Peyer's patch (tissue), 4 donors: Measurements from ENCODE around the gene SSC4D. TPM values are rescaled to one million over a fixed set of nuclear protein-coding genes. Genes with fewer than 3 reads are reported as not detected.

Experiments
- DNase-seq, 3 donors: peaks; one replicate each; pipeline ENCODE4 v3.0.0-alpha.2; 2017 to 2019
- H3K27ac ChIP-seq, 4 donors: fragments of 200-600 bp; sonication (generic); one replicate each; pipeline ENCODE4 v1.5.1; 2016 to 2019
- H3K27me3 ChIP-seq, 2 donors: fragments of 200-600 bp; sonication (generic); one replicate each; pipeline ENCODE4 v1.5.1; 2019
- H3K36me3 ChIP-seq, 3 donors: fragments of 200-600 bp; sonication (generic); one replicate each; pipeline ENCODE4 v1.5.1; 2016 to 2019
- H3K4me1 ChIP-seq, 4 donors: fragments of 200-600 bp; sonication (generic); one replicate each; pipeline ENCODE4 v1.5.1; 2016 to 2019
- H3K4me3 ChIP-seq, 4 donors: fragments of 200-600 bp; sonication (generic); 1 replicate in 3 of 4; 2 replicates in 1 of 4; pipeline ENCODE4 v1.5.1; 2016 to 2019; ENCODE audit warnings: mild to moderate bottlenecking in 1 of 4
- H3K9me3 ChIP-seq, 4 donors: fragments of 200-600 bp; sonication (generic); one replicate each; pipeline ENCODE4 v1.5.1; 2016 to 2019; ENCODE audit warnings: mild to moderate bottlenecking in 1 of 4
- CTCF ChIP-seq, 6 experiments: fragments of 450-650 bp in 4 of 6; fragments of 200-600 bp in 2 of 6; sonication (generic) in 1 of 6; IDR thresholded peaks; one replicate each; pipeline ENCODE4 v1.5.1; 2017 to 2019; ENCODE audit warnings: antibody characterized with exemption in 6 of 6, mild to moderate bottlenecking in 3 of 6, moderate library complexity in 1 of 6
- POLR2A ChIP-seq, 2 donors: fragments of 450-650 bp; IDR thresholded peaks; one replicate each; pipeline ENCODE4 v1.5.1; 2017; ENCODE audit warnings: antibody characterized with exemption in 2 of 2, mild to moderate bottlenecking in 2 of 2, moderate library complexity in 2 of 2
- total RNA-seq, 4 donors: library from RNA; depleted of rRNA; stranded (reverse); fragments of >200 nt; gene quantifications; one replicate each; pipeline ENCODE4 v1.1.0, GENCODE V29; 2016

The SSC4D gene
- total RNA-seq, 4 donors from 2014 or later: 2.8 TPM; not detected in 3

- peak overlapping the region; percentile 60 to 99 (median 74) for H3K4me3 ChIP-seq
- peak overlapping the region; percentile 92 to 98 (median 96) for H3K27ac ChIP-seq
- H3K36me3 ChIP-seq: no peaks in the 10 kb centered on the region
- no peak for TF ChIP-seq CTCF (IDR thresholded peaks at IDR 0.05)
- TF ChIP-seq POLR2A (IDR thresholded peaks at IDR 0.05): no peak
- peaks cover 0 to 31% (median 2%) of the 10 kb centered on the region in 4 donors for H3K4me1 ChIP-seq
- no peaks in the 10 kb centered on the region for H3K27me3 ChIP-seq
- DNase-seq: peak; percentile 77 to 86 (median 83)
- no peaks in the 10 kb centered on the region for H3K9me3 ChIP-seq
Measured at GRCh38 chr7:76358011-76358480, 51.5 kb downstream of the SSC4D start.

- Histone ChIP-seq H3K36me3 (no peaks in the 10 kb centered on the region), H3K9me3 (no peaks in the 10 kb centered on the region), H3K4me1 (peaks cover 0 to 35% (median 2%) of the 10 kb centered on the region in 4 donors), H3K27ac (peak overlapping the region; percentile 92 to 98 (median 96)), H3K27me3 (no peaks in the 10 kb centered on the region), H3K4me3 (peak overlapping the region; percentile 60 to 99 (median 74))
- no peak for TF ChIP-seq POLR2A (IDR thresholded peaks at IDR 0.05)
- DNase-seq: no peak
Measured at GRCh38 chr7:76357475-76358010, 52.0 kb downstream of the SSC4D start.

DNA sequence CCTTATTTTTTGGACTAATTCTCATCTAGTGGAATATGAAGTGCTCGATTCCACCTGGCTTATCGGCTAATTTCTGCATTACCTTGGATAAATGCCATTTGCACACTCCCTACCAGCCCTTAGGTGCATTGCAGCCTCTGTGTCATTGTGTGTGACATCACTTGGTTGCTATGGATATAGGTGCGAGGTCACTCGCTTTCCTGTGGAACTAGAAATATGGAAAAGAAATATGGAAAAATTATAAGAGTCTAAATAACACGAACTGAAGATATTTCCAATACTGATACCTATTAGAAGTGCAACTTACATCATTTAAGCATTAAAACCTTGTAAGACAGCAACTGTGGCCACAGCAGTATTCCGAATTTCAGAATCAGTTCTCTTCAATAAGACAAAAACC lies 52.7 kb downstream of the SSC4D start:
- Histone ChIP-seq H3K4me1 (peaks cover 0 to 35% (median 4%) of the 10 kb centered on the region in 4 donors), H3K9me3 (no peaks in the 10 kb centered on the region), H3K4me3 (peak overlapping the region in 2 of 4 donors; percentile 75 to 99), H3K27ac (peak overlapping the region in 2 of 4 donors; percentile 96 to 98), H3K36me3 (no peaks in the 10 kb centered on the region), H3K27me3 (no peaks in the 10 kb centered on the region)
- DNase-seq: peak in 1 of 3 donors; percentile 73
- no peak for TF ChIP-seq POLR2A (IDR thresholded peaks at IDR 0.05)
- TF ChIP-seq CTCF (IDR thresholded peaks at IDR 0.05): peak in 3 of 6 experiments; percentile 41 to 59 (median 47)

GRCh38 chr7:76356115-76356514 lies 53.4 kb downstream of the SSC4D start:
- no peaks in the 10 kb centered on the region for H3K27me3 ChIP-seq
- no peak for DNase-seq
- peaks cover 0 to 35% (median 4%) of the 10 kb centered on the region in 4 donors for H3K4me1 ChIP-seq
- no peak overlapping the region for H3K4me3 ChIP-seq
- H3K9me3 ChIP-seq: no peaks in the 10 kb centered on the region
- TF ChIP-seq CTCF (IDR thresholded peaks at IDR 0.05) (no peak), POLR2A (IDR thresholded peaks at IDR 0.05) (no peak)
- no peaks in the 10 kb centered on the region for H3K36me3 ChIP-seq
- peak overlapping the region in 1 of 4 donors; percentile 98 for H3K27ac ChIP-seq

DNA sequence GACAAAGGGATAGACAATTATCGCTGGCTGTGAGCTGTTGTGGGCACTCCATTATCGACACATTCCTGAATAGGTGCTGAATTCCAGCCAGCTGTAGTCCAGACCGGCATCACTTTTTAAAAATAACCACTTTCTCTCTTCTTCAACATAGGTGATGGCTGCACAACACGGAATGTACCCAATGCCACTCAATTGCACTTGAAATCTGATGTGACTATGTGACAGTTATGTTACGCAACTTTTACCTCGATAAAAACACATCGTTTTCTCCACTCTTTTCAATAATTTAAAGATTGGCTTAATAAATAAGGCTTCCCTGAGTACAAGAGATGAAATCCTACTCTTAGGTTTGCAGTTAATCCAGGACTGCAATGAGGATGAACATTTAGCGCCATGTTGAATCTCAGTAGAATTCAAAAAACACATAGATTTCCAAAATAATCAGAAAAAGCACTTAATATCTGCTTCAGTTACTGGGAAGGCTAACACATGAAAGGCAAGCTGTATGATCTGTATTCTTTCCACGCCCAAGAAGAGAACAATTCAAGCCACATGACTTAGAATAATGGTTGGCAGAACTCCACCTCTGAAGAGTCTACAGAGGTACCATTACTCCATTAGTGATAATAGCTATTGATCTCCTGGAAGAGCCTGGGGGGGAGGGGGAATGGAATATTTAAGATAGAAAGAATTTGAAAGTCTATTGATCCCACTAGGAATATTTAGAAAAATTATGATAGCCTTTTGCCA lies 54.3 kb downstream of the SSC4D start:
- no peaks in the 10 kb centered on the region for H3K27me3 ChIP-seq
- H3K4me1 ChIP-seq: peaks cover 0 to 31% (median 4%) of the 10 kb centered on the region in 4 donors
- no peak for DNase-seq
- peaks cover 0 to 5% (median 0%) of the 10 kb centered on the region in 3 donors for H3K36me3 ChIP-seq
- H3K9me3 ChIP-seq: no peaks in the 10 kb centered on the region
- no peak overlapping the region for H3K27ac ChIP-seq
- H3K4me3 ChIP-seq: no peak overlapping the region
- TF ChIP-seq POLR2A (IDR thresholded peaks at IDR 0.05) (no peak), CTCF (IDR thresholded peaks at IDR 0.05) (no peak)

GRCh38 chr7:76354516-76354915 lies 55.0 kb downstream of the SSC4D start:
- H3K4me1 ChIP-seq: peaks cover 0 to 25% (median 4%) of the 10 kb centered on the region in 4 donors
- no peaks in the 10 kb centered on the region for H3K27me3 ChIP-seq
- H3K4me3 ChIP-seq: no peak overlapping the region
- no peak overlapping the region for H3K27ac ChIP-seq
- no peak for TF ChIP-seq CTCF (IDR thresholded peaks at IDR 0.05)
- TF ChIP-seq POLR2A (IDR thresholded peaks at IDR 0.05): no peak
- no peaks in the 10 kb centered on the region for H3K9me3 ChIP-seq
- no peak for DNase-seq
- peaks cover 0 to 12% (median 0%) of the 10 kb centered on the region in 3 donors for H3K36me3 ChIP-seq
